PC-9 (cell line): ENCODE data around the gene TMEM14A. TPM values are rescaled to one million over a fixed set of nuclear protein-coding genes. Genes with fewer than 3 reads are reported as not detected.
"Not testable (repeated sequence)": the region's sequence is repeated elsewhere in the genome, so short reads cannot be mapped to it uniquely, and the experiment has no call there.

Experiments
- BruUV-seq: library from RNA; stranded (reverse); fragments of 400-500 nt; replicated peaks from 2 replicates; lab custom pipeline; 2021; lab: Mats Ljungman, UMichigan
- CTCF ChIA-PET: fragments of 300-600 bp; sonication (Branson Sonifier 250); formaldehyde crosslinking; loops from one replicate; lab custom pipeline; 2022; ENCODE audit warnings: antibody characterized with exemption; lab: Charles Lee
- POLR2A ChIA-PET: fragments of 300-600 bp; sonication (Branson Sonifier 250); formaldehyde crosslinking; loops from one replicate; lab custom pipeline; 2022; ENCODE audit warnings: antibody characterized with exemption; ENCODE audit not compliant: unreplicated experiment; lab: Charles Lee
- DNase-seq, 2 experiments: peaks; one replicate each; pipeline versions ENCODE4 v3.0.0 to v3.0.0-alpha.2; 2015 to 2022; ENCODE audit warnings: mixed read lengths in 1 of 2
- H2AFZ ChIP-seq: fragments of 200-600 bp; sonication (generic); 2 replicates; pipeline ENCODE4 v1.8.1; 2017; ENCODE audit warnings: antibody characterized with exemption
- H3F3A ChIP-seq: fragments of 200-600 bp; sonication (generic); 2 replicates; pipeline ENCODE4 v1.8.1; 2017; ENCODE audit warnings: antibody characterized with exemption, mild to moderate bottlenecking, low read depth; ENCODE audit not compliant: insufficient read depth
- H3K27ac ChIP-seq: fragments of 200-600 bp; sonication (generic); 2 replicates; pipeline ENCODE4 v1.6.1; 2016; ENCODE audit warnings: mixed run types
- H3K27me3 ChIP-seq: fragments of 200-600 bp; sonication (generic); 2 replicates; pipeline ENCODE4 v1.6.1; 2016; ENCODE audit warnings: low read depth, mixed run types; ENCODE audit not compliant: insufficient read depth
- H3K36me3 ChIP-seq: fragments of 200-600 bp; sonication (generic); 2 replicates; pipeline ENCODE4 v1.6.1; 2016; ENCODE audit warnings: low read depth, mixed run types
- H3K4me1 ChIP-seq: fragments of 200-600 bp; sonication (generic); replicated peaks from 2 replicates; pipeline ENCODE4 v1.6.1; 2016; ENCODE audit warnings: mixed run types; ENCODE audit not compliant: insufficient read depth
- H3K4me2 ChIP-seq: fragments of 200-600 bp; sonication (generic); 2 replicates; pipeline ENCODE4 v1.6.1; 2017; ENCODE audit warnings: mixed run types
- H3K4me3 ChIP-seq: fragments of 200-600 bp; sonication (generic); 2 replicates; pipeline ENCODE4 v1.6.1; 2016; ENCODE audit warnings: mixed run types
- H3K79me2 ChIP-seq: fragments of 200-600 bp; sonication (generic); 2 replicates; pipeline ENCODE4 v1.6.1; 2017; ENCODE audit warnings: low read depth, mixed run types
- H3K9me2 ChIP-seq: fragments of 200-600 bp; sonication (generic); 2 replicates; pipeline ENCODE4 v1.8.1; 2017; ENCODE audit warnings: mild to moderate bottlenecking; ENCODE audit not compliant: insufficient read depth
- H3K9me3 ChIP-seq: fragments of 200-600 bp; sonication (generic); 2 replicates; pipeline ENCODE4 v1.8.1; 2016; ENCODE audit warnings: low read depth; ENCODE audit not compliant: insufficient read depth
- H4K20me1 ChIP-seq: fragments of 200-600 bp; sonication (generic); 2 replicates; pipeline ENCODE4 v1.8.1; 2017; ENCODE audit not compliant: insufficient read depth
- CTCF ChIP-seq: fragments of 200-600 bp; sonication (generic); conservative IDR thresholded peaks from 2 replicates; pipeline ENCODE4 v1.6.1; 2017; ENCODE audit warnings: mixed run types, antibody characterized with exemption, mild to moderate bottlenecking, moderate library complexity
- EZH2 ChIP-seq: fragments of 200-600 bp; sonication (generic); IDR thresholded peaks from 2 replicates; pipeline ENCODE4 v1.8.0; 2017; ENCODE audit warnings: antibody characterized with exemption, low read depth
- intact Hi-C: fragments of 100-400 bp; cut with micrococcal nuclease; formaldehyde crosslinking; loops from one replicate; pipeline ENCODE4 v1.10.0; 2022; ENCODE audit not compliant: unreplicated experiment
- total RNA-seq: library from RNA; stranded (reverse); gene quantifications from 2 replicates; pipeline ENCODE4 v1.2.3, GENCODE V29; 2021

TMEM14A gene
- total RNA-seq, 1 experiment from 2014 or later: 75.2 TPM

DNA sequence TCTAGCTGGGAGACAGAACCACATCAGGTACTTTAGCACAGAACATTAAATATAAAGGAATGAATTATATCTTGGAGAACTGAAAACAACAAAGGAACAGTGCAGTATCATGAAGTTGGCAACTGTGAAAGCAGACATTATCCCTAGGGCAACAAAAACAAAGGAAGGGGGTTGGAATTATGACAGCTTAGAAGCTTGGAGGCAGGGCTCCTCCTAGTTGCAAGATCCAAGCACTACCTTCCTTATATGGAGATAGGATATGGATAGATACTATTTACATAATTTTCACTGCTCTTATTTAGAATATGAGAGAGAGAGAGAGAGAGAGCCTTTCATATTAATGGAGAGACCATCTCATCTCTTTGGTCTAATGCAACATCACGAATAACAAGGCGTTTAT lies 27.0 kb downstream of the TMEM14A start:
- no TSS peak for BruUV-seq
- POLR2A ChIA-PET: no interaction called here
- no peak overlapping the region for H3K27ac ChIP-seq
- no peak overlapping the region for H2AFZ ChIP-seq
- TF ChIP-seq EZH2: no peak
- no peak for TF ChIP-seq CTCF
- intact Hi-C loops: no loop called here
- H3F3A ChIP-seq: no peaks in the 10 kb centered on the region
- H3K36me3 ChIP-seq: no peaks in the 10 kb centered on the region
- no peaks in the 10 kb centered on the region for H3K79me2 ChIP-seq
- no peak overlapping the region for H3K4me2 ChIP-seq
- H4K20me1 ChIP-seq: no peaks in the 10 kb centered on the region
- CTCF ChIA-PET: no interaction called here
- H3K4me3 ChIP-seq: no peak overlapping the region
- no peaks in the 10 kb centered on the region for H3K9me3 ChIP-seq
- no peaks in the 10 kb centered on the region for H3K9me2 ChIP-seq
- DNase-seq: no peak
- H3K27me3 ChIP-seq: no peaks in the 10 kb centered on the region
- no peaks in the 10 kb centered on the region for H3K4me1 ChIP-seq

DNA sequence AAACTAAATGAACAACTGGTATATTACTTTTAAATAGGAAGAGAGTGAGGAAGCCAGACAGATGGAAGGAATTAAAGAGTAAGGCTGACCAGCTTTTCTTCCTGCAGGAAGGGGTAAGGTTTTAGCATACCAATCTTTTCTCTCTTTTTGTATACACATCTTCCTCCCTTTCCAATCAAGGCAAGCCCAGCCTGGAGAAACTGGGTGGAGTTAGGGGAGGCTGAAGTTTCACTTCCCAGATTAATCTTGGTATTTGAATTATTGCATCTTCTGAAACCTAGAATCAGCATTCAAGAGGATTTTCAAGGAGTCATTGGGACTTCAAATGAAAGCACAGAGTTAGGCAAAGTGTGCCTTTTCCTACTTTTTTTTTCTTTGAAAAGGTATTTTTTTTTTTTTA lies 33.1 kb downstream of the TMEM14A start:
- TF ChIP-seq CTCF: no peak
- no peak for TF ChIP-seq EZH2
- ChIA-PET POLR2A (no interaction called here), CTCF (no interaction called here)
- no peaks in the 10 kb centered on the region for H3K27me3 ChIP-seq
- no peak overlapping the region for H3K4me3 ChIP-seq
- H3K9me3 ChIP-seq: peaks cover 7% of the 10 kb centered on the region; the same call in 1 of the 2 replicates
- H2AFZ ChIP-seq: no peak overlapping the region
- H3K79me2 ChIP-seq: no peaks in the 10 kb centered on the region
- H3F3A ChIP-seq: no peaks in the 10 kb centered on the region
- H3K4me2 ChIP-seq: no peak overlapping the region
- no TSS peak for BruUV-seq
- no peaks in the 10 kb centered on the region for H4K20me1 ChIP-seq
- no peaks in the 10 kb centered on the region for H3K36me3 ChIP-seq
- H3K9me2 ChIP-seq: no peaks in the 10 kb centered on the region
- no peak for DNase-seq
- no peaks in the 10 kb centered on the region for H3K4me1 ChIP-seq
- intact Hi-C loops: no loop called here
- no peak overlapping the region for H3K27ac ChIP-seq

DNA sequence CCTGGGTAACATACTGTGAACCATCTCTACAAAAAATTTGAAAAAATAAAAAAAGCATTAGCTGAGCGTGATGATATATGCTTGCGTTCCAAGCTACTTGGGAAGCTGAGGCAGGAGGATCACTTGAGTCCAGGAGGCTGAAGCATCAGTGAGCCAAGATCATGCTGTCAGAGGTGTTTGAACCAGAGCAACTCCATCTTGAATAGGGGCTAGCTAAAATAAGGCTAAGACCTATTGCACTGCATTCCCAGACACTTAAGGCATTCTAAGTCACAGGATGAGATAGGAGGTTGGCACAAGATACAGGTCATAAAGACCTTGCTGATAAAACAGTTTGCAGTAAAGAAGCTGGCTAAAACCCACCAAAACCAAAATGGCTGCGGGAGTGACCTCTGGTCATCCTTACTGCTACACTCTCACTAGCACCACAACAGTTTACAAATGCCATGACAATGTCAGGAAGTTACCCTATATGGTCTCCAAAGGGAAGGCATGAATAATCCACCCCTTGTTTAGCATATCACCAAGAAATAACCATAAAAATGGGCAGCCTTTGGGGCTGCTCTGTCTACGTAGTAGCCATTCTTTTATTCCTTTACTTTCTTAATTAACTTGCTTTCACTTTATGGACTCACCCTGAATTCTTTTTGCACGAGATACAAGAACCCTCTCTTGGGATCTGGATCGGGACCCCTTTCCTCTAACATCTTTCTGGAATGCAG lies 34.0 kb downstream of the TMEM14A start:
- H3K79me2 ChIP-seq, H3K27me3 ChIP-seq, H3K4me1 ChIP-seq, H3K27ac ChIP-seq, DNase-seq, H2AFZ ChIP-seq, BruUV-seq, H3K9me3 ChIP-seq, H3K9me2 ChIP-seq, H3K4me2 ChIP-seq, H3K36me3 ChIP-seq, CTCF ChIA-PET, H3K4me3 ChIP-seq, POLR2A ChIA-PET, H3F3A ChIP-seq, H4K20me1 ChIP-seq, intact Hi-C loops: not testable (repeated sequence)

DNA sequence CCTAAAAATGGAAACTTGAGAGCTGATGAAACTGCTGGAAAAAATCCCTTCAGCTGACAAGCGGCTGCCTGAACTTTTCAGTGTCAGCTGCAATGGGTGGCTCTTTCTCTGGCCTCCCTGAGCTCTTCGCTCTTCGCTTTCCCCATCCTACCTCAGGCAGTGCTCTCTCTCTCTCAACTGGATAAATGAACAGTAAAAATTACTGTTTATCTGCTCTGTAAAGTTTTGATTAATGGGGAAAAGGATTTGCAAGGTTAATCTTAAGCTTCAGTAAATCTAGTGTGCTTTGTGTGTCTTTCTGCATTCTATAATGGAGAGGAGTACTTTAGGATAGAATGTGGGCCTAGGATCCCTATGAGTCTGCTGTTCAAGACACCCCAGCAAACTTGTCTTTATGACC lies 35.1 kb downstream of the TMEM14A start:
- no peaks in the 10 kb centered on the region for H3K79me2 ChIP-seq
- H3K27me3 ChIP-seq: no peaks in the 10 kb centered on the region
- CTCF ChIA-PET: no interaction called here
- intact Hi-C loops: no loop called here
- H3K36me3 ChIP-seq: no peaks in the 10 kb centered on the region
- POLR2A ChIA-PET: no interaction called here
- no peak for DNase-seq
- no peaks in the 10 kb centered on the region for H3K9me2 ChIP-seq
- no TSS peak for BruUV-seq
- no peak overlapping the region for H3K4me3 ChIP-seq
- H4K20me1 ChIP-seq: no peaks in the 10 kb centered on the region
- TF ChIP-seq CTCF (no peak), EZH2 (no peak)
- no peaks in the 10 kb centered on the region for H3K4me1 ChIP-seq
- H3F3A ChIP-seq: no peaks in the 10 kb centered on the region
- peaks cover 7% of the 10 kb centered on the region; the same call in 1 of the 2 replicates for H3K9me3 ChIP-seq
- no peak overlapping the region for H2AFZ ChIP-seq
- H3K4me2 ChIP-seq: no peak overlapping the region
- H3K27ac ChIP-seq: no peak overlapping the region
